Measurements from ENCODE around the gene ITPR3.

Gene ITPR3

DNA sequence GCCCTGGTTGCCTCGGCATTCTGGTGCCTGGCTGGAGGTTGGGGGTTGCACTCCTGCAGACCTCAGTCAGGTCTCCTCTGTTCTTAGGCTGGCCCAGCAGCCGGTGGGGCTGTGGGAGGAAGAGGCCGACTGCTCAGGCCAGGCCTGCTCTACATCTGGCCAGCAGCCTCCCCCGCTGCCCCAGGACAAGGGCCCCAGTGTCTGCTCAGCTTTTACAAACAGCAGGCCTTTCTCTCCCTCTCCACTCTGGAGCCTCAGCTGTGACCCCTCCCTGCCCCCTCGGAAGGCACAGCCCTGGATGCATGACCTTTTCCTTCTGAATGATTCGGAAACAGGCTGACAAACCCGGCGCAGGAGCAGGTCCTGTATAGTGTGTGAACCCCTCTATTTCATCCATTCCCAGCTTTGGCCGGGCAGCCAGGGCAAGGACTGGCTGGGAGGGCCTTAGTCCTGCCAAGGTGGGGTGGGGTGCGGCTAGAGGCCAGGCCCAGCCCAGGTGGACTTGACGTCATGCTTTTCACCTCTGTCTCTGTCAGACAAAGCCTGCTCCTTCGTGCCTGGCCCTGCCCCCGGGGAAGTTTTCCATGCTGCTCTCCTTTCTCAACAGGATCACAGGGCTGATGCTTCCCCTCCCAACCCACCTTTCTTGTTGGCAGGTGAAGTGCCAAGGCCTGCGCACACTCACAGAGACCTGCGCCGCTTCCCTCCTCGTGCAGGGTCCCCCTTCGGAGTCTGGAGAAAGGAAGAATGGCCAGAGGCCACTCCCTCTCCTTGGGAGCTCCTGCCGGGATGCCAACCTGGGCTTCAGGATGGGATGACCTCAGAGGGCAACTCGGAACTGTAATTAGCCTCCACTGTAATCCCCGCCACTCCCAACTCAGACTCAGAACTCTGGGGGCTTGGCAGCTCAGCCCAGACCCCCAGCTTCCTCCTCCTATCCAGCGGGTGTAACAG, 10.1 kb upstream of the ITPR3 start:
- Histone ChIP-seq H3K27ac (ENCODE audit: low read depth in 2 of 2, low read length in 2 of 2) (peak overlapping the region; percentile 32 to 71), H3K27me3 (ENCODE audit: control insufficient read depth in 2 of 2, insufficient read depth in 2 of 2, low read length in 2 of 2) (no peaks in the 10 kb centered on the region), H3K36me3 (ENCODE audit: control insufficient read depth in 2 of 2, insufficient read depth in 2 of 2, low read length in 2 of 2) (no peaks in the 10 kb centered on the region), H3K4me1 (ENCODE audit: control insufficient read depth in 2 of 2, insufficient read depth in 2 of 2, low read length in 2 of 2) (peaks cover 2 to 21% of the 10 kb centered on the region in 2 donors), H3K9me3 (ENCODE audit: control insufficient read depth in 2 of 2, low read length in 2 of 2) (no peaks in the 10 kb centered on the region), H3K9ac (ENCODE audit: low read depth in 1 of 2, low read length in 2 of 2) (peak overlapping the region in 1 of 2 donors; percentile 19), H3K4me3 (ENCODE audit: low read length in 2 of 2) (no peak overlapping the region)

DNA sequence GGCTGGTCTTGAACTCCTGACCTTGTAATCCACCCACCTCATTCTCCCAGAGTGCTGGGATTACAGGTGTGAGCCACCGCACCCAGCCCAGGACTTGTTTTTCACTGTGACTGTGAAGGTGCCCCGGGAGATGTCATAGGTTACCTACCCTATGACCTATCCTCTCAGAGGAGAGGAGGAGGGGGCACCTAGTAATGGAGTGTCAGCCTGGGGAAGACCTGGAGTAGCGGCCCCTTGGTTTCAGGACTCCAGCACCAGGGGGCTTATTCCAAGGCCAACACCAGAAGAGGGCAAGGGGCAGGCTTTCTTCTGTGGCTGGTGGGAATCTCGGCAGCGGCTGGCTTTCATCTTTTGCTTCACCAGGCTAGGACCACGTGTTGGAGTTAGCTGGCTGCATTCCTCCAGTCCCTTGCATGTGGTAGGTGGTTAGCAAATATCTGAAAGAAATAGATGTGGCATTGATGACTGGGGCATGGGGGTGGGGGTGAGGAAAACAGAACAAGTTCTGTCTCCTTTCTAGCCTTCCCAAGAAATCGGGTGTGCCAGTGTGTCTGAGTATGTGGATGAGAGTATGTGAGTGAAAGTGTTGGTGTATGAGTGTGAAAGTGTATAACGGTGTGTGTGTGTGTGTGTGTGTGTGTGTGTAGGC, 7.9 kb upstream of the ITPR3 start:
- Histone ChIP-seq H3K9ac (ENCODE audit: low read depth in 1 of 2, low read length in 2 of 2) (no peak overlapping the region), H3K27ac (ENCODE audit: low read depth in 2 of 2, low read length in 2 of 2) (no peak overlapping the region), H3K36me3 (ENCODE audit: control insufficient read depth in 2 of 2, insufficient read depth in 2 of 2, low read length in 2 of 2) (no peaks in the 10 kb centered on the region), H3K27me3 (ENCODE audit: control insufficient read depth in 2 of 2, insufficient read depth in 2 of 2, low read length in 2 of 2) (no peaks in the 10 kb centered on the region), H3K4me1 (ENCODE audit: control insufficient read depth in 2 of 2, insufficient read depth in 2 of 2, low read length in 2 of 2) (peaks cover 0 to 16% of the 10 kb centered on the region in 2 donors), H3K4me3 (ENCODE audit: low read length in 2 of 2) (no peak overlapping the region), H3K9me3 (ENCODE audit: control insufficient read depth in 2 of 2, low read length in 2 of 2) (no peaks in the 10 kb centered on the region)

DNA sequence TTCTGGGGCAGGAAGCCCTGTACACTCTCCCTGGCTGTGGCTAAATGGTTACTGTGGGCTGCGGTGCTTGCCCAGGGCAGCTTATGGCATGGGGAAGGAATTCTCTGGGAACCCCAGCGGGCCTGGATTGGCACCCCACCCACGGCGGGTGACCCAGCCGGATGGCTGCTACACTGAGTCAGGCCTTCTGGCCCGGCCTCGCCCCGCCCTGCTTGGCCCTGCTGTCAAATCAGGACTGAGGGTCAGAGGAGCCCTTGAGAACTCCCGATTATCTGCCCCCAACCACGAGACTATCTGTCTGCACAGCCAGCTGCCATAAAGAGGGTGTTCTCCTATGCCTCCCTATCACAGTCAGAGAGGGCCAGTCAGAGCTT, 7.3 kb upstream of the ITPR3 start:
- Histone ChIP-seq H3K27ac (ENCODE audit: low read depth in 2 of 2, low read length in 2 of 2) (peak overlapping the region in 1 of 2 donors; percentile 47), H3K9me3 (ENCODE audit: control insufficient read depth in 2 of 2, low read length in 2 of 2) (no peaks in the 10 kb centered on the region), H3K9ac (ENCODE audit: low read depth in 1 of 2, low read length in 2 of 2) (peak overlapping the region; percentile 10 to 41), H3K4me3 (ENCODE audit: low read length in 2 of 2) (no peak overlapping the region), H3K4me1 (ENCODE audit: control insufficient read depth in 2 of 2, insufficient read depth in 2 of 2, low read length in 2 of 2) (peaks cover 1 to 17% of the 10 kb centered on the region in 2 donors), H3K27me3 (ENCODE audit: control insufficient read depth in 2 of 2, insufficient read depth in 2 of 2, low read length in 2 of 2) (no peaks in the 10 kb centered on the region), H3K36me3 (ENCODE audit: control insufficient read depth in 2 of 2, insufficient read depth in 2 of 2, low read length in 2 of 2) (no peaks in the 10 kb centered on the region)

DNA sequence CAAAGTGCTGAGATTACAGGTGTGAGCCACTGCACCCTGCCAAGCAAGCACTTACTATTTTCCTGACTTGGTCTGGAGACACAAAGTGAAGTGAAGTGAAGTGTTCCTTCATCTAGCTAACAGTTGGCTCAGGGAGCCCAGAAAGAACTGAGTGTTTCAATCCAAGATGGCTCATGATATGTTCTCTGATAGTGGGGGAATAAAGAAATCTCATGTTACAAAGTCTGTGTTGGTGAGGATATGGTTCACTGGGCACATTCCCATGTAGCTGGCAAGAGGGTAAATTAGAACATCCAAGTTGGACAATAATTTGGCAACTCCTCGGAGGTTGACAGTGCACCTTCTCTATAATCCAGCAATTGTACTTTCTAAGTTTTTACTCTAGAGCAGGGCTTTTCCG, 5.0 kb upstream of the ITPR3 start:
- Histone ChIP-seq H3K36me3 (ENCODE audit: control insufficient read depth in 2 of 2, insufficient read depth in 2 of 2, low read length in 2 of 2) (no peaks in the 10 kb centered on the region), H3K9me3 (ENCODE audit: control insufficient read depth in 2 of 2, low read length in 2 of 2) (no peaks in the 10 kb centered on the region), H3K4me1 (ENCODE audit: control insufficient read depth in 2 of 2, insufficient read depth in 2 of 2, low read length in 2 of 2) (peaks cover 16 to 26% of the 10 kb centered on the region in 2 donors), H3K9ac (ENCODE audit: low read depth in 1 of 2, low read length in 2 of 2) (no peak overlapping the region), H3K4me3 (ENCODE audit: low read length in 2 of 2) (no peak overlapping the region), H3K27me3 (ENCODE audit: control insufficient read depth in 2 of 2, insufficient read depth in 2 of 2, low read length in 2 of 2) (no peaks in the 10 kb centered on the region), H3K27ac (ENCODE audit: low read depth in 2 of 2, low read length in 2 of 2) (no peak overlapping the region)

GRCh38 chr6:33616913-33617312, 4.2 kb upstream of the ITPR3 start:
- no peaks in the 10 kb centered on the region for H3K36me3 ChIP-seq (ENCODE audit: control insufficient read depth in 2 of 2, insufficient read depth in 2 of 2, low read length in 2 of 2)
- H3K9ac ChIP-seq (ENCODE audit: low read depth in 1 of 2, low read length in 2 of 2), result no peak overlapping the region
- H3K9me3 ChIP-seq (ENCODE audit: control insufficient read depth in 2 of 2, low read length in 2 of 2), result no peaks in the 10 kb centered on the region
- H3K4me1 ChIP-seq (ENCODE audit: control insufficient read depth in 2 of 2, insufficient read depth in 2 of 2, low read length in 2 of 2), result peaks cover 17 to 20% of the 10 kb centered on the region in 2 donors
- H3K4me3 ChIP-seq (ENCODE audit: low read length in 2 of 2), result no peak overlapping the region
- H3K27ac ChIP-seq (ENCODE audit: low read depth in 2 of 2, low read length in 2 of 2), result no peak overlapping the region
- no peaks in the 10 kb centered on the region for H3K27me3 ChIP-seq (ENCODE audit: control insufficient read depth in 2 of 2, insufficient read depth in 2 of 2, low read length in 2 of 2)

- Histone ChIP-seq H3K27ac (ENCODE audit: low read depth in 2 of 2, low read length in 2 of 2) (peak overlapping the region; percentile 97 to 99), H3K36me3 (ENCODE audit: control insufficient read depth in 2 of 2, insufficient read depth in 2 of 2, low read length in 2 of 2) (no peaks in the 10 kb centered on the region), H3K9me3 (ENCODE audit: control insufficient read depth in 2 of 2, low read length in 2 of 2) (no peaks in the 10 kb centered on the region), H3K4me1 (ENCODE audit: control insufficient read depth in 2 of 2, insufficient read depth in 2 of 2, low read length in 2 of 2) (peaks cover 36 to 39% of the 10 kb centered on the region in 2 donors), H3K4me3 (ENCODE audit: low read length in 2 of 2) (peak overlapping the region; percentile 81 to 84), H3K9ac (ENCODE audit: low read depth in 1 of 2, low read length in 2 of 2) (peak overlapping the region in 1 of 2 donors; percentile 85), H3K27me3 (ENCODE audit: control insufficient read depth in 2 of 2, insufficient read depth in 2 of 2, low read length in 2 of 2) (no peaks in the 10 kb centered on the region)
Measured at GRCh38 chr6:33619166-33619840, 1.8 kb upstream of the ITPR3 start.

DNA sequence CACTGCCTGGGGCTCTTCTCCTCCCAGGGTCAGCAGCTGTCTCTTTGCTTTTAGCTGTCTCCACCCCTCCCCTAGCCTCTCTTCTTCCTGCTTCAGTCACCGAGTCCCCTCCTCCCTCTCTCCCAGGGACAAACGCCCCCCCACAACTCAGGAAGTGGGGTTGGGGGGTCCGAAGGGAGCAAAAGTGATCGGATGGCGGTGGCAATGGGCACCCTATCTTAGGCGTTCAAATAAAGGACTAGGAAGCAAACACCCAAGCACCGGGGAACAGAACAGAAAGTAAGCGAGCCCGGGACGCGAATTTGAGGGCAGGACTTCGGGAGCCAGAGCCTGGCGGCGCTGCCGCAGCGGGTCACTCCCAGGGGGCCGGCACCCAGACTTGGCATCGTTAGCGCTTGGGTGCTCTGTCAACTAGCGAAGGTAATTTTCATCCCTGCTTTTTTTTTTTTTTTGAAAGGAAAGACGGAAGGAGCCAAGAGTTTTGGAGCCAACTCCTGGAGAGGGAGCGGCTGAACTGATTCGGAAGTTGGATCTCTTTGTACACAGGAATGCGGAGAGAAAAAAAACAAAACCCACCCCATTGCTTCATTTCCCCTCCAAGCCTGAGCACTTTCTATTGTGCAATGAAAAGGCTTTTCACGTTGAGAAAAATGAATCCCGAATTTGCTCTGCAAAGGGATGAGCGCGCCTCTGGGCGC, 815 bp upstream of the ITPR3 start:
- Histone ChIP-seq H3K4me1 (ENCODE audit: control insufficient read depth in 2 of 2, insufficient read depth in 2 of 2, low read length in 2 of 2) (peaks cover 44 to 47% of the 10 kb centered on the region in 2 donors), H3K27ac (ENCODE audit: low read depth in 2 of 2, low read length in 2 of 2) (peak overlapping the region; percentile 97 to 99), H3K4me3 (ENCODE audit: low read length in 2 of 2) (peak overlapping the region; percentile 81 to 84), H3K36me3 (ENCODE audit: control insufficient read depth in 2 of 2, insufficient read depth in 2 of 2, low read length in 2 of 2) (peaks cover 0 to 2% of the 10 kb centered on the region in 2 donors), H3K9ac (ENCODE audit: low read depth in 1 of 2, low read length in 2 of 2) (peak overlapping the region; percentile 81 to 85), H3K9me3 (ENCODE audit: control insufficient read depth in 2 of 2, low read length in 2 of 2) (no peaks in the 10 kb centered on the region), H3K27me3 (ENCODE audit: control insufficient read depth in 2 of 2, insufficient read depth in 2 of 2, low read length in 2 of 2) (no peaks in the 10 kb centered on the region)

- Histone ChIP-seq H3K4me3 (ENCODE audit: low read length in 2 of 2) (peak overlapping the region; percentile 81 to 87), H3K27me3 (ENCODE audit: control insufficient read depth in 2 of 2, insufficient read depth in 2 of 2, low read length in 2 of 2) (no peaks in the 10 kb centered on the region), H3K36me3 (ENCODE audit: control insufficient read depth in 2 of 2, insufficient read depth in 2 of 2, low read length in 2 of 2) (peaks cover 2 to 3% of the 10 kb centered on the region in 2 donors), H3K27ac (ENCODE audit: low read depth in 2 of 2, low read length in 2 of 2) (peak overlapping the region; percentile 97 to 99), H3K9ac (ENCODE audit: low read depth in 1 of 2, low read length in 2 of 2) (peak overlapping the region; percentile 94 to 99), H3K4me1 (ENCODE audit: control insufficient read depth in 2 of 2, insufficient read depth in 2 of 2, low read length in 2 of 2) (peaks cover 47 to 51% of the 10 kb centered on the region in 2 donors), H3K9me3 (ENCODE audit: control insufficient read depth in 2 of 2, low read length in 2 of 2) (no peaks in the 10 kb centered on the region)
Measured at GRCh38 chr6:33621711-33622388, 728 bp downstream of the ITPR3 start.

All from mucosa of rectum (tissue), 2 donors.